ENCODE data around the gene CD7. TPM values are rescaled to one million over a fixed set of nuclear protein-coding genes. Genes with fewer than 3 reads are reported as not detected.

Gene CD7
- total RNA-seq, 1 donor from 2014 or later, result 1.0 TPM

DNA sequence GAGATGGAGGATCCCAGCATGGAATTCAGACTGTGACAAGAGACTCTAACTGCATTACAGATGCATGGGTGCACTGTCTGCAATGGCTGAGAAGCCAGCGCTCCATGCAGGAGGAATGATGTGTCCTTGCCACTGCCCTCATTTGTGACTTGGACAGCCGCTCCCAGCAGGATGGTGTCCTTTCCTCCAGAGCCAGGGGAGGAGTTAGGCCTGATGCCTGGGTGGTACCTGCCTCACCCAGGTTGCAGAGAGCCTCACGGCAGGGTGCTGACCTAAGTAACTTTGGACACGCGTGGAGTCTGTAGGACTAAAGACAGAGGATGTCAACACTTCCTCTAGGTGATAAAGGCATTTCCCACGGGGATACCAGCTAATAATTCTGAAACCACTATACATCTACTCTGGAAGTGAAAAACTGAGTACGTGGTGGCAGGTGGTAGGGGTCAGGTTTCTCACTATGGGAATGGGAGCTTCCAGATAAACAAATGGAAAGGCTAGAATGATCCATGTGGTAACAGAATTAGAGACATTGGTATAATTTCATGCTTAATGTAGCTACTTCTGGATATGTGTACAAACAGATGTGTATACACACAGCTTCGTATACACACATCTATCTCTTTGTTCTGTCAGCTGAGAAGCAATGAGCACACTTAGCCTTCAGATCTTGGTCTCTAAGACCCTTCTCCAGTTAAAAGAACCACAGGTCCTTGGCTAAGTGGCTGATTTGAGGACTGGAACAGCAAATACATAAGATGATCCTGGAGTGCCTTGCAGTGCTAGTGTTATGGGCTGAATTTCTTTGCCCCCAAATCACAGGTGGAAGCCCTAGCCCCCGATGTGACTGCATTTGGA is 30.2 kb downstream of the CD7 start:
- peaks cover 39% of the 10 kb centered on the region for H3K4me1 Mint-ChIP-seq (ENCODE audit: unreplicated experiment)
- no peak for TF ChIP-seq CTCF (IDR thresholded peaks at IDR 0.05)
- H3K9me3 Mint-ChIP-seq (ENCODE audit: unreplicated experiment), result no peaks in the 10 kb centered on the region
- DNase-seq (ENCODE audit: extremely low spot score, unreplicated experiment), result no peak
- H3K4me3 Mint-ChIP-seq (ENCODE audit: unreplicated experiment), result no peak overlapping the region
- H3K27me3 Mint-ChIP-seq (ENCODE audit: unreplicated experiment), result no peaks in the 10 kb centered on the region
- H3K27ac Mint-ChIP-seq (ENCODE audit: unreplicated experiment), result peak overlapping the region; percentile 76
- no peaks in the 10 kb centered on the region for H3K36me3 Mint-ChIP-seq (ENCODE audit: unreplicated experiment)

- Mint-ChIP-seq H3K9me3 (ENCODE audit: unreplicated experiment) (no peaks in the 10 kb centered on the region), H3K36me3 (ENCODE audit: unreplicated experiment) (no peaks in the 10 kb centered on the region), H3K27me3 (ENCODE audit: unreplicated experiment) (no peaks in the 10 kb centered on the region), H3K4me3 (ENCODE audit: unreplicated experiment) (no peak overlapping the region), H3K4me1 (ENCODE audit: unreplicated experiment) (peaks cover 37% of the 10 kb centered on the region), H3K27ac (ENCODE audit: unreplicated experiment) (peak overlapping the region; percentile 70)
- no peak for DNase-seq (ENCODE audit: extremely low spot score, unreplicated experiment)
- TF ChIP-seq CTCF (IDR thresholded peaks at IDR 0.05), result no peak
Measured at GRCh38 chr17:82285141-82285540, 32.3 kb downstream of the CD7 start.

GRCh38 chr17:82283208-82283749 is 34.1 kb downstream of the CD7 start:
- Mint-ChIP-seq H3K4me1 (ENCODE audit: unreplicated experiment) (peaks cover 33% of the 10 kb centered on the region), H3K36me3 (ENCODE audit: unreplicated experiment) (no peaks in the 10 kb centered on the region), H3K27ac (ENCODE audit: unreplicated experiment) (peak overlapping the region; percentile 44), H3K9me3 (ENCODE audit: unreplicated experiment) (no peaks in the 10 kb centered on the region), H3K4me3 (ENCODE audit: unreplicated experiment) (no peak overlapping the region), H3K27me3 (ENCODE audit: unreplicated experiment) (no peaks in the 10 kb centered on the region)
- DNase-seq (ENCODE audit: extremely low spot score, unreplicated experiment), result no peak
- no peak for TF ChIP-seq CTCF (IDR thresholded peaks at IDR 0.05)

GRCh38 chr17:82282239-82283207 is 34.9 kb downstream of the CD7 start:
- Mint-ChIP-seq H3K27ac (ENCODE audit: unreplicated experiment) (no peak overlapping the region), H3K36me3 (ENCODE audit: unreplicated experiment) (no peaks in the 10 kb centered on the region), H3K4me3 (ENCODE audit: unreplicated experiment) (no peak overlapping the region), H3K9me3 (ENCODE audit: unreplicated experiment) (no peaks in the 10 kb centered on the region), H3K27me3 (ENCODE audit: unreplicated experiment) (no peaks in the 10 kb centered on the region), H3K4me1 (ENCODE audit: unreplicated experiment) (peaks cover 26% of the 10 kb centered on the region)
- no peak for TF ChIP-seq CTCF (IDR thresholded peaks at IDR 0.05)
- no peak for DNase-seq (ENCODE audit: extremely low spot score, unreplicated experiment)
